Measurements from ENCODE around the gene SLC39A5. TPM values are rescaled to one million over a fixed set of nuclear protein-coding genes. Genes with fewer than 3 reads are reported as not detected.

The SLC39A5 gene
- polyA plus RNA-seq, 1 of the 3 experiments (the other 2 are of a cell fraction): 0.12 TPM

- no peak overlapping the region for H3K27ac ChIP-seq (ENCODE audit: low read depth in 2 of 2, low read length in 1 of 2)
- H4K20me1 ChIP-seq (ENCODE audit: insufficient read depth): peaks cover 3% of the 10 kb centered on the region
- H3K9me2 ChIP-seq: no peaks in the 10 kb centered on the region
- peaks cover 24% of the 10 kb centered on the region for H3F3A ChIP-seq (replicated peaks; ENCODE audit: insufficient read depth)
- no peak overlapping the region for H3K9ac ChIP-seq
- H3K27me3 ChIP-seq (ENCODE audit: insufficient read depth): no peaks in the 10 kb centered on the region
- POLR2A ChIA-PET: no interaction called here
- peak overlapping the region in 1 of 2 experiments; percentile 23; a peak in 1 of 4 replicates for H3K4me3 ChIP-seq (ENCODE audit: low read depth in 2 of 2, low read length in 1 of 2)
- H3K36me3 ChIP-seq (replicated peaks in 1 of 2; ENCODE audit: control insufficient read depth in 1 of 2, insufficient read depth in 2 of 2, low read length in 1 of 2): no peaks in the 10 kb centered on the region
- no peak overlapping the region for H3K4me2 ChIP-seq
- TF ChIP-seq TEAD4 (IDR thresholded peaks at IDR 0.05; ENCODE audit: borderline replicate concordance, insufficient read depth) (no peak), MEF2A (IDR thresholded peaks at IDR 0.05; ENCODE audit: borderline replicate concordance, low read depth) (no peak), RCOR1 (IDR thresholded peaks at IDR 0.05; ENCODE audit: low read length) (no peak), POLR2AphosphoS5 (IDR thresholded peaks at IDR 0.05; ENCODE audit: low read depth, low read length) (no peak), EP300 (IDR thresholded peaks at IDR 0.05; ENCODE audit: borderline replicate concordance in 1 of 2, low read depth in 1 of 2, low read length in 1 of 2) (no peak), SIN3A (IDR thresholded peaks at IDR 0.05; ENCODE audit: borderline replicate concordance, low read depth, low read length) (no peak), FOXJ3 (CRISPR knock-in tag; IDR thresholded peaks at IDR 0.05) (no peak), TCF12 (IDR thresholded peaks at IDR 0.05) (no peak), CTCF (IDR thresholded peaks at IDR 0.05) (no peak), JUND (IDR thresholded peaks at IDR 0.05) (no peak)
- TF ChIP-seq, protein P1, sequence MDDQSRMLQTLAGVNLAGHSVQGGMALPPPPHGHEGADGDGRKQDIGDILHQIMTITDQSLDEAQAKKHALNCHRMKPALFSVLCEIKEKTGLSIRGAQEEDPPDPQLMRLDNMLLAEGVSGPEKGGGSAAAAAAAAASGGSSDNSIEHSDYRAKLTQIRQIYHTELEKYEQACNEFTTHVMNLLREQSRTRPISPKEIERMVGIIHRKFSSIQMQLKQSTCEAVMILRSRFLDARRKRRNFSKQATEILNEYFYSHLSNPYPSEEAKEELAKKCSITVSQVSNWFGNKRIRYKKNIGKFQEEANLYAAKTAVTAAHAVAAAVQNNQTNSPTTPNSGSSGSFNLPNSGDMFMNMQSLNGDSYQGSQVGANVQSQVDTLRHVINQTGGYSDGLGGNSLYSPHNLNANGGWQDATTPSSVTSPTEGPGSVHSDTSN (IDR thresholded peaks at IDR 0.05): no peak
- TF ChIP-seq, protein P2, sequence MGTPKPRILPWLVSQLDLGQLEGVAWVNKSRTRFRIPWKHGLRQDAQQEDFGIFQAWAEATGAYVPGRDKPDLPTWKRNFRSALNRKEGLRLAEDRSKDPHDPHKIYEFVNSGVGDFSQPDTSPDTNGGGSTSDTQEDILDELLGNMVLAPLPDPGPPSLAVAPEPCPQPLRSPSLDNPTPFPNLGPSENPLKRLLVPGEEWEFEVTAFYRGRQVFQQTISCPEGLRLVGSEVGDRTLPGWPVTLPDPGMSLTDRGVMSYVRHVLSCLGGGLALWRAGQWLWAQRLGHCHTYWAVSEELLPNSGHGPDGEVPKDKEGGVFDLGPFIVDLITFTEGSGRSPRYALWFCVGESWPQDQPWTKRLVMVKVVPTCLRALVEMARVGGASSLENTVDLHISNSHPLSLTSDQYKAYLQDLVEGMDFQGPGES (IDR thresholded peaks at IDR 0.05; ENCODE audit: low read depth, low read length): no peak
- no peaks in the 10 kb centered on the region for H3K9me3 ChIP-seq
- H2AFZ ChIP-seq (ENCODE audit: low read depth): no peak overlapping the region
- peaks cover 14% of the 10 kb centered on the region for H3K79me2 ChIP-seq (ENCODE audit: insufficient read depth)
- H3K4me1 ChIP-seq (ENCODE audit: control insufficient read depth in 1 of 2, insufficient read depth in 2 of 2, low read depth in 1 of 2, low read length in 1 of 2): peaks cover 8 to 13% of the 10 kb centered on the region in 2 experiments; a peak in 2 of 4 replicates
- CTCF ChIA-PET: interaction anchor here (0.8 to 13.8 kb wide), 6 partner anchors 14 to 70 kb away, joined by 3 to 272 read pairs (median 35); partner anchors contain the start of genes ANKRD52, ESYT1, RNF41 and RPL41
- DNase-seq: no peak
These were observed 37.3 kb upstream of the SLC39A5 start for GRCh38 chr12:56192582-56192981.

- Histone ChIP-seq H3K9ac (no peak overlapping the region), H3K4me2 (no peak overlapping the region; the same call in 1 of the 2 replicates), H3K4me3 (ENCODE audit: low read depth in 2 of 2, low read length in 1 of 2) (peak overlapping the region in 1 of 2 experiments; percentile 23; a peak in 1 of 4 replicates), H2AFZ (ENCODE audit: low read depth) (peak overlapping the region; percentile 83), H3F3A (replicated peaks; ENCODE audit: insufficient read depth) (peaks cover 29% of the 10 kb centered on the region), H3K27ac (ENCODE audit: low read depth in 2 of 2, low read length in 1 of 2) (peak overlapping the region in 1 of 2 experiments; percentile 17; a peak in 1 of 4 replicates), H3K4me1 (ENCODE audit: control insufficient read depth in 1 of 2, insufficient read depth in 2 of 2, low read depth in 1 of 2, low read length in 1 of 2) (peaks cover 2 to 12% of the 10 kb centered on the region in 2 experiments; a peak in 2 of 4 replicates), H3K27me3 (ENCODE audit: insufficient read depth) (no peaks in the 10 kb centered on the region), H4K20me1 (ENCODE audit: insufficient read depth) (no peaks in the 10 kb centered on the region), H3K9me3 (no peaks in the 10 kb centered on the region), H3K79me2 (ENCODE audit: insufficient read depth) (peaks cover 8% of the 10 kb centered on the region), H3K36me3 (replicated peaks in 1 of 2; ENCODE audit: control insufficient read depth in 1 of 2, insufficient read depth in 2 of 2, low read length in 1 of 2) (no peaks in the 10 kb centered on the region), H3K9me2 (no peaks in the 10 kb centered on the region)
- POLR2A ChIA-PET: no interaction called here
- CTCF ChIA-PET: interaction anchor here (0.8 to 13.8 kb wide), 6 partner anchors 14 to 70 kb away, joined by 7 to 272 read pairs (median 35); partner anchors contain the start of genes ANKRD52, ESYT1, RNF41 and RPL41
- peak; percentile 73 for DNase-seq
- WGBS (ENCODE audit: low lambda C conversion rate): 0% methylated on average over 1 of the region's 1 CpG
- TF ChIP-seq, protein P3, sequence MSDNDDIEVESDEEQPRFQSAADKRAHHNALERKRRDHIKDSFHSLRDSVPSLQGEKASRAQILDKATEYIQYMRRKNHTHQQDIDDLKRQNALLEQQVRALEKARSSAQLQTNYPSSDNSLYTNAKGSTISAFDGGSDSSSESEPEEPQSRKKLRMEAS (IDR thresholded peaks at IDR 0.05; ENCODE audit: low read depth): 0 out of 2 replicates have a peak, but pooled peaks have one; percentile 16
- TF ChIP-seq RCOR1 (IDR thresholded peaks at IDR 0.05; ENCODE audit: low read length) (0 out of 2 replicates have a peak, but pooled peaks have one; percentile 25), CHD2 (IDR thresholded peaks at IDR 0.05; ENCODE audit: low read length, partially characterized antibody) (no peak), SMC3 (IDR thresholded peaks at IDR 0.05; ENCODE audit: low read depth, low read length) (peak; percentile 74), GABPA (IDR thresholded peaks at IDR 0.05; ENCODE audit: low read depth) (no peak), EP300 (IDR thresholded peaks at IDR 0.05; ENCODE audit: borderline replicate concordance in 1 of 2, low read depth in 1 of 2, low read length in 1 of 2) (no peak), RFX5 (IDR thresholded peaks at IDR 0.05; ENCODE audit: low read length) (no peak)
- TF ChIP-seq, protein P4, sequence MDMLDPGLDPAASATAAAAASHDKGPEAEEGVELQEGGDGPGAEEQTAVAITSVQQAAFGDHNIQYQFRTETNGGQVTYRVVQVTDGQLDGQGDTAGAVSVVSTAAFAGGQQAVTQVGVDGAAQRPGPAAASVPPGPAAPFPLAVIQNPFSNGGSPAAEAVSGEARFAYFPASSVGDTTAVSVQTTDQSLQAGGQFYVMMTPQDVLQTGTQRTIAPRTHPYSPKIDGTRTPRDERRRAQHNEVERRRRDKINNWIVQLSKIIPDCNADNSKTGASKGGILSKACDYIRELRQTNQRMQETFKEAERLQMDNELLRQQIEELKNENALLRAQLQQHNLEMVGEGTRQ (IDR thresholded peaks at IDR 0.05; ENCODE audit: borderline replicate concordance, low read depth, low read length): no peak
- TF ChIP-seq, protein P2 (IDR thresholded peaks at IDR 0.05; ENCODE audit: low read depth, low read length): no peak
- TF ChIP-seq, protein P1 (IDR thresholded peaks at IDR 0.05): no peak
These were observed 36.7 kb upstream of the SLC39A5 start for GRCh38 chr12:56193025-56193578.
